ENCODE measurements around the gene EEF1AKMT2.

- TF ChIP-seq CTCF (IDR thresholded peaks at IDR 0.05) (no peak), POLR2A (IDR thresholded peaks at IDR 0.05) (no peak)
Observed at GRCh38 chr10:124737708-124738107, 54.0 kb downstream of the EEF1AKMT2 start.

Measured in vagina (tissue), 2 donors.